Neural cell (in vitro differentiated cells): ENCODE results near the gene FSTL1. TPM values are rescaled to one million over a fixed set of nuclear protein-coding genes. Genes with fewer than 3 reads are reported as not detected.

Experiments used
- H2AFZ ChIP-seq: fragments of 200-600, 300-800 bp; sonication (generic), shearing (Covaris generic); 2 replicates; pipeline ENCODE4 v1.6.0; 2014; ENCODE audit warnings: low read depth, mild to moderate bottlenecking, antibody characterized with exemption, low read length, moderate library complexity
- H3F3A ChIP-seq: fragments of 200-600 bp; shearing (Covaris generic); 2 replicates; pipeline ENCODE4 v1.6.1; 2016; ENCODE audit warnings: mild to moderate bottlenecking, moderate library complexity, mixed read lengths, antibody characterized with exemption, low read length; ENCODE audit not compliant: insufficient read depth, poor library complexity, severe bottlenecking
- H3K27ac ChIP-seq: fragments of 200-600, 300-800 bp; sonication (generic), shearing (Covaris generic); 2 replicates; pipeline ENCODE4 v1.5.1; 2014; ENCODE audit warnings: mild to moderate bottlenecking, low read length, moderate library complexity
- H3K27me3 ChIP-seq: fragments of 300-800, 200-600 bp; sonication (generic), shearing (Covaris generic); 2 replicates; pipeline ENCODE4 v1.6.0; 2014; ENCODE audit warnings: mild to moderate bottlenecking, low read depth, low read length, moderate library complexity; ENCODE audit not compliant: insufficient read depth
- H3K36me3 ChIP-seq: fragments of 300-800, 200-600 bp; sonication (generic), shearing (Covaris generic); 2 replicates; pipeline ENCODE4 v1.5.1; 2014; ENCODE audit warnings: mild to moderate bottlenecking, antibody characterized with exemption, low read length, moderate library complexity; ENCODE audit not compliant: insufficient read depth
- H3K4me2 ChIP-seq: fragments of 300-800, 200-600 bp; sonication (generic), shearing (Covaris generic); 2 replicates; pipeline ENCODE4 v1.6.0; 2014; ENCODE audit warnings: mild to moderate bottlenecking, low read length
- H3K4me3 ChIP-seq: fragments of 300-800, 200-600 bp; sonication (generic), shearing (Covaris generic); 2 replicates; pipeline ENCODE4 v1.5.1; 2014; ENCODE audit warnings: mild to moderate bottlenecking, low read length, moderate library complexity
- H3K79me2 ChIP-seq: fragments of 200-600 bp; shearing (Covaris generic); replicated peaks from 2 replicates; pipeline ENCODE4 v1.6.0; 2014; ENCODE audit warnings: mild to moderate bottlenecking, low read length, moderate library complexity; ENCODE audit not compliant: insufficient read depth
- H3K9ac ChIP-seq: fragments of 300-800, 200-600 bp; sonication (generic), shearing (Covaris generic); 2 replicates; pipeline ENCODE4 v1.6.1; 2016; ENCODE audit warnings: mild to moderate bottlenecking, low read length, mixed read lengths
- H3K9me2 ChIP-seq: fragments of 200-600 bp; shearing (Covaris generic); 2 replicates; pipeline ENCODE4 v1.6.1; 2016; ENCODE audit warnings: mild to moderate bottlenecking, low read length, mixed read lengths; ENCODE audit not compliant: insufficient read depth
- H3K9me3 ChIP-seq: fragments of 200-600, 300-800 bp; sonication (generic), shearing (Covaris generic); 2 replicates; pipeline ENCODE4 v1.6.1; 2016; ENCODE audit warnings: mild to moderate bottlenecking, mixed run types, low read length, moderate library complexity, mixed read lengths
- H4K20me1 ChIP-seq: fragments of 200-600 bp; shearing (Covaris generic); 2 replicates; pipeline ENCODE4 v1.6.1; 2016; ENCODE audit warnings: mild to moderate bottlenecking, mixed run types; ENCODE audit not compliant: insufficient read depth
- EP300 ChIP-seq: fragments of 450-650 bp; conservative IDR thresholded peaks from 2 replicates; pipeline ENCODE4 v1.6.1; 2014; ENCODE audit warnings: antibody characterized with exemption, mild to moderate bottlenecking, moderate library complexity; ENCODE audit not compliant: poor library complexity, severe bottlenecking
- EZH2 ChIP-seq: fragments of 200-600, 300-800 bp; shearing (Covaris generic), sonication (generic); IDR thresholded peaks from 2 replicates; pipeline ENCODE4 v1.6.1; 2014; ENCODE audit warnings: antibody characterized with exemption, low read length, borderline replicate concordance, mild to moderate bottlenecking; ENCODE audit not compliant: insufficient read depth, poor library complexity, severe bottlenecking
- MXI1 ChIP-seq: fragments of 450-650 bp; conservative IDR thresholded peaks from 2 replicates; pipeline ENCODE4 v1.6.1; 2014; ENCODE audit warnings: antibody characterized with exemption, mild to moderate bottlenecking; ENCODE audit not compliant: poor library complexity, severe bottlenecking
- POLR2AphosphoS5 ChIP-seq: IDR thresholded peaks from 2 replicates; pipeline ENCODE4 v1.6.1; 2012
- RAD21 ChIP-seq: fragments of 450-650 bp; conservative IDR thresholded peaks from 2 replicates; pipeline ENCODE4 v1.6.1; 2014; ENCODE audit warnings: antibody characterized with exemption, mild to moderate bottlenecking, moderate library complexity
- REST ChIP-seq: IDR thresholded peaks from 2 replicates; pipeline ENCODE4 v1.6.1; 2012; ENCODE audit warnings: borderline replicate concordance
- SMC3 ChIP-seq: fragments of 450-650 bp; conservative IDR thresholded peaks from 2 replicates; pipeline ENCODE4 v1.6.1; 2014; ENCODE audit warnings: antibody characterized with exemption, mild to moderate bottlenecking, moderate library complexity; ENCODE audit not compliant: poor library complexity
- TAF1 ChIP-seq: IDR thresholded peaks from 2 replicates; pipeline ENCODE4 v1.6.1; 2012; ENCODE audit warnings: low read depth
- polyA plus RNA-seq: library from polyadenylated mRNA; depleted of rRNA; stranded (reverse); fragments of >200 nt; gene quantifications from 2 replicates; pipeline ENCODE4 v1.2.3, GENCODE V29; 2014
- TF ChIP-seq, protein P1 (sequence below): fragments of 450-650 bp; IDR thresholded peaks from 2 replicates; pipeline ENCODE4 v1.5.1; 2014; ENCODE audit warnings: antibody characterized with exemption, mild to moderate bottlenecking, moderate library complexity; ENCODE audit not compliant: poor library complexity, severe bottlenecking

The FSTL1 gene
- polyA plus RNA-seq, 1 donor from 2014 or later = 12.3 TPM

DNA sequence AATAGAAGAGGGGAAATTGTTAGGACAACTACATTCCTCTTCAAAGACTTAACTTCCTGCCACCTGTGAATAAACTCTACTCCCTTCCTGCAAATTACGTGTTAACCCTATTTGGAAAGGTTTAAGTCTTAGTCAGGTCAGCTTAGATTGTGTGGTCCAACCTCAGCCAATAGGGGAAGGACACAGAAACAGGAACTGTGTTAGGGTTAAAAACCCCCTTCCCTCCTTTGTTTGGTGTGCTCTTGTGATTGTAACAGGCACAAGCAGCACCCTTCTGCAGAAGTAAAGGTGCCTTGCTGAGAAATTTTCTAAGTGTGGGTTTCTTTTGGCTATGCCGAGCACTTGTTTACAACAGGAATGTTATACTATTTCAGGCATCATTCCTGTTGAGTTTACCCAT, 45.0 kb upstream of the FSTL1 start:
- Histone ChIP-seq H3K4me2 (no peak overlapping the region), H2AFZ (no peak overlapping the region), H3K36me3 (no peaks in the 10 kb centered on the region), H3K4me3 (no peak overlapping the region), H3K27ac (no peak overlapping the region), H4K20me1 (no peaks in the 10 kb centered on the region), H3K27me3 (no peaks in the 10 kb centered on the region), H3K9me3 (no peaks in the 10 kb centered on the region), H3K9ac (no peak overlapping the region), H3F3A (no peaks in the 10 kb centered on the region), H3K9me2 (no peaks in the 10 kb centered on the region), H3K79me2 (no peaks in the 10 kb centered on the region)
- no peak for TF ChIP-seq SMC3
- no peak for TF ChIP-seq EZH2
- no peak for TF ChIP-seq MXI1
- TF ChIP-seq, protein P1, sequence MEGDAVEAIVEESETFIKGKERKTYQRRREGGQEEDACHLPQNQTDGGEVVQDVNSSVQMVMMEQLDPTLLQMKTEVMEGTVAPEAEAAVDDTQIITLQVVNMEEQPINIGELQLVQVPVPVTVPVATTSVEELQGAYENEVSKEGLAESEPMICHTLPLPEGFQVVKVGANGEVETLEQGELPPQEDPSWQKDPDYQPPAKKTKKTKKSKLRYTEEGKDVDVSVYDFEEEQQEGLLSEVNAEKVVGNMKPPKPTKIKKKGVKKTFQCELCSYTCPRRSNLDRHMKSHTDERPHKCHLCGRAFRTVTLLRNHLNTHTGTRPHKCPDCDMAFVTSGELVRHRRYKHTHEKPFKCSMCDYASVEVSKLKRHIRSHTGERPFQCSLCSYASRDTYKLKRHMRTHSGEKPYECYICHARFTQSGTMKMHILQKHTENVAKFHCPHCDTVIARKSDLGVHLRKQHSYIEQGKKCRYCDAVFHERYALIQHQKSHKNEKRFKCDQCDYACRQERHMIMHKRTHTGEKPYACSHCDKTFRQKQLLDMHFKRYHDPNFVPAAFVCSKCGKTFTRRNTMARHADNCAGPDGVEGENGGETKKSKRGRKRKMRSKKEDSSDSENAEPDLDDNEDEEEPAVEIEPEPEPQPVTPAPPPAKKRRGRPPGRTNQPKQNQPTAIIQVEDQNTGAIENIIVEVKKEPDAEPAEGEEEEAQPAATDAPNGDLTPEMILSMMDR = no peak
- TF ChIP-seq RAD21 = no peak
- no peak for TF ChIP-seq EP300
- TF ChIP-seq POLR2AphosphoS5 = no peak
- TF ChIP-seq REST = no peak
- no peak for TF ChIP-seq TAF1

- Histone ChIP-seq H3K27me3 (no peaks in the 10 kb centered on the region), H3K27ac (no peak overlapping the region), H4K20me1 (no peaks in the 10 kb centered on the region), H3K4me3 (no peak overlapping the region), H2AFZ (no peak overlapping the region), H3K9me3 (no peaks in the 10 kb centered on the region), H3K9me2 (no peaks in the 10 kb centered on the region), H3F3A (no peaks in the 10 kb centered on the region), H3K79me2 (no peaks in the 10 kb centered on the region), H3K4me2 (no peak overlapping the region), H3K9ac (no peak overlapping the region), H3K36me3 (no peaks in the 10 kb centered on the region)
- TF ChIP-seq RAD21 (no peak), EP300 (no peak), TAF1 (no peak), MXI1 (no peak), POLR2AphosphoS5 (no peak), SMC3 (no peak), EZH2 (no peak), REST (no peak)
- TF ChIP-seq, protein P1 = no peak
These were observed 41.3 kb upstream of the FSTL1 start for GRCh38 chr3:120492103-120492502.
